GM21825 (cell line): ENCODE measurements around the gene ODF2L.
A peak's percentile ranks its signal among the peaks of the same experiment; 100 is the strongest.
"Not testable (repeated sequence)": the region's sequence is repeated elsewhere in the genome, so short reads cannot be mapped to it uniquely, and the experiment has no call there.

ENCODE experiments used
- ATAC-seq: cut with Tn5 transposase; IDR thresholded peaks from one replicate; pipeline ENCODE4 v1.9.1; 2021; ENCODE audit warnings: mild to moderate bottlenecking, moderate library complexity; ENCODE audit not compliant: unreplicated experiment

ODF2L gene

DNA sequence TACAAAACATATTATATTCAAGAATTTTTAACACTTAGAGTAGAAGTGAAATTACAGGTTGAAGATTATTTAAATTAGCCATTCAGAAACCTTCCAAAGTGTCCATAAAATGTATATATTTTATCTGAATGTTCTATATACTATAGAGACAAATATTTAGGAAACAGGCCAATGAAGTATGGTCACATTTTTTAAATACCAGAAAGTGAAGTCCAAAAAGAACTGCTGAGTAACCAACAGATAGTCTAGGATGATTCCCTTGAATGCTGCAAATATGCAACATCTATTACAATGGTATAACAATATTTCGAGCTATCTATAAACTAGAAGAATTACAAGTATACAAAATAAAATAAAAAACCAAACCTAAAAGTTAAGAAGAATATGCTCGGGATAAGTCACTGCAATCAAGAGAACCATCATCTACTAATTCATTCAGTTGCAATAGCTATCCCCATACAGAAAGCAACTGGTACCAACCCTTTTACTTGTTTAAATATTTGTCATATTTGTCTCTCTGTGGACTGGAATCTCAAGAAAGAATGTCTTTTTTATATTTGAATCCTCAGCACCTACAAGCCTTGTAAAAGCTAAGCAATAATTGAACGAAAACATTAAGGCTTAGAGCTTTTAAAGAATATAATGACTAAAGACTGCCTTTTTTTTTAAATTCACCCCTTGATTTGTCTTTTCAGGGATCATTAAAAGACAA lies 8.1 kb downstream of the ODF2L start:
- ATAC-seq, result no peak

DNA sequence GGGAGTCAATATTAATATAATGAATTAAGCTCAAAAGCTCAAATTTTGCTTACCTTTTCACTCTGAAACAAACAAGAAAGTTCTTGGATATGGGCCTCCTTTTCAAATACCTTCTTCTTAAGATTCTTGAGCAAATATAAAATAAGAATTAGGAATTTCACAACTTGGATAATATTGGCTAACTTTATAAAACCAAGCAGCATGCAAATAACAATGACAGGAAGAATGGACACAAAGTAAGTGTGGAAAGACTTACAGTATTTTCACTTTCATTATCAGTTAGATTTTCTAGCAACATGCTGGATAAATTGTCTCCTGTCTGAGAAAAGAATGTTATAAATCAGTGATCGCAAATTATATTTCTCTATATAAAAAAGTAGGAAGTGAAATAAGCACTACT lies 13.2 kb downstream of the ODF2L start:
- ATAC-seq, result peak; percentile 66

DNA sequence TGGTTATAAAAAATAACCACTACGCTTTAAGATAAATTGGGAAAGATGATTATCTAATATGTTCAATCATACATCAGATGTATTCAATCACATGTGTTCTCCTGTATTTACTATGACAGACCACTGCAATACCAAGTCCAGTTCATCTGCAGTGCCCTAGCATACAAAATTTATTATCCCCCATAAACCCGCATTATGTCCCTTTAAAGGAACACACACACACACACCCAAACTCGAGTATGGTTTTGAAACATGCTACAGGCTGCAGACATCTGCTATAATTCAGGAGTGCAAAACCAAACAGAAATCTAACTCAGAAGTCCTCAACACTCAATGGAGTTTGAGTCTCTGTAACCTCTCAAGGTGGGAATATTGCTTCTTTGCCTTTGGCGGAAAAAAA lies 14.9 kb downstream of the ODF2L start:
- no peak for ATAC-seq

DNA sequence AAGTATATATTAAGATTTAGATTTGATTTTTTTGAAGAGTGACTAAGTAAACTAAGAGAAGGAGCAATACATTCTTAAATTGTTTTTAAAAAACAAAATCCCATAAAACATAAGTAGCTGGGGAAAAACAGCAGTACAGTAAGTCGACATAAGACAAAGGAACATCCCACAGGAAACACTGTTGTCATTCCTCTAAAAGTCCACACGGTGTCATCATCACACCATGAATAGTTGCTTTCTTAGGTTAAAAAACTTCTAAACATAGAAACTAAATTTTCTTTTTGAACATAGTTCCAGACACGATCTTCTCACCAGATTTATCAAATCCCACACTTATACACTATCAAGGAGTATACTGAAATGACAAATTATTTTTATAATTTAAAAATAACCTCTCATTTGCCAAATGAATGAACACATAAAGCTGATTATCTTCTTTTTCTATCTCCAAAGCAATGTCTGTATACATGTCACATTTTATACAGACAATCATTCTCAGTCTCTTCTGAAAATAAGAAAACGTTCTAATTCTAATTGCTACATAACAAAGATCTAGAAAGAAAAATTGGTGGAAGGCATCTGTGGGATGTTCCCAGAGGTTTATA lies 15.8 kb downstream of the ODF2L start:
- peak; percentile 72 for ATAC-seq

DNA sequence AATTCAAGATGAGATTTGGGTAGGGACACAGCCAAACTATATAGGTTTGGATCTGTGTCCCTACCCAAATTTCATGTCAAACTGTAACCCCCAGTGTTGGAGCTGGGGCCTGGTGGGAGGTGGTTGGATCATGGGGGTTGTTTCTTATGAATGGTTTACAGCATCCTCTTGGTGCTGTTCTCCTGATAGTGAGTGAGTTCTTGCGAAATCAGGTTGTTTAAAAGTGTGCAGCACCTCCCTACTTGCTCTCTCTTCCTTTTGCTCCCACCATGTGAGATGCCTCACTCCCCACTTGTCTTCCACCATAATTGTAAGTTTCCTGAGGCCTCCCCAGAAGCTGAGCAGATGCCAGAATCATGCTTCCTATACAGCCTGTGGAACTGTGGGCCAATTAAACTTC lies 17.3 kb downstream of the ODF2L start:
- no peak for ATAC-seq

DNA sequence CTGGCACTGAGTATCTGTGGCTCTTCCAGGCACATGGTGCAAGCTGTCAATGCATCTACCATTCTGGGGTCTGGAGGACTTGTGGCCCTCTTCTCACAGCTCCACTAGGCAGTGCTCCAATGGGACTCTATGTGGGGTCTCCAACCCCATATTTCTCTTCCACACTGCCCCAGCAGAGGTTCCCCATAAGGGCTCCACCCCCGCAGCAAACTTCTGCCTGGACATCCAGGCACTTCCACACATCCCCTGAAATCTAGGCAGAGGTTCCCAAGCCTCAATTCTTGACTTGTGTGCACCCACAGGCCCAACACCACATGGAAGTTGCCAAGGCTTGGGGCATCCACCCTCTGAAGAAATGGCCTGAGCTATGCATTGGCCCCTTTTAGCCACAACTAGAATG lies 18.8 kb downstream of the ODF2L start:
- ATAC-seq, result no peak

DNA sequence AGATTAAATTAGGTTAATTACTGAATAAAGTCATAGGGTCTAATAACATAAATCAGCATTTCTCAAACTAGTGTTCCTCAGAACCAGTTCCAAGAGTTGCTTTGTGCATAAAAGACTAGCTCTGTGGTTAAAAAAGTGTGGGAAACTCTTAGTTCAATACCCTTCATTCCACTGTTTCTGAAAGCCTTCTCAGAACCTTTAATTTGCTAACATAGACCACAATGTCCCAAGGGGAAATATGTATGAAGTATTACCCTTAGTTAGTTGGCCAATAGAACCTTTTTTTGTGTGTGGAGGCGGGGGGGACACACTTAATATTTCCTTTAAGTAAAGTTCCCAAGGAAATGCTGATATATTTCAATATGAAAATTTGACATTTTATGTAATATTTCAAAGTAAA lies 20.4 kb downstream of the ODF2L start:
- ATAC-seq, result no peak

DNA sequence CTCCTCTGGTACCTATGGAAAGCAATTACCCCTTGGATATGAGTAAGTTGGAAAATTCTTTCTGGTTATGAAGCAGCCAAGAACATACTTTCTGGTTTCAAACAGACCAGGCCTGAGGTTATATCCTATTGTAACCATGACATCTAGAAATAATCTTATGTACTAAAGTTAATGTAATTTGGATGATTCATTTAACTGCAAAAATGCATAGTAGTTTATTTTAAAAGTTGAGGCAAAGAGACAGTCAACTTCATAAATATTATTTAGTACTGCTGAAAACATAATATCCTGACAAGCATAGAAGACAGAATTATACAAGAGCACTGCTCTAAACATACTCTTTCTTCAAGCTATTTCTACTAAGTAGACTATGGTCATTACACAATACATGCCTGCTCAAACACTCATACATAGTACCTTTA lies 25.5 kb downstream of the ODF2L start:
- ATAC-seq, result no peak

DNA sequence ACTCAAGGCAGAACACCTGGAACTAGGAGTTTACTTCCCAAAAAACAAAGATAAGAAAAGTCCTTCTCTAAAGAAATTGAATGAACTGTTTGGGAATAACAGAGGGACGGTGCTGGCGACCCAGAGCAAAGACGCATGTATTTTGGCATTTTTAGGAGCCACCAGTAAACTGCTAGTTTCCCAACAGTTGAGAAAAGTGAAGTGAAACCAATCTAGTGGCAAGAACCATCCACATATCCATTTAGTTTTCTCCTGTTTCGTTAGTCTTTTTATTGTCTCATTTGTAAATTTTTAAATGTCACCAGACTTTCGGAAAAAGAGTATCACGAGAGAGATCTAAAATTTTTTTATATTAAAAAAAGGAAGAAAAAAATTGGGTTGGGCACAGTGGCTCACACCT lies 30.2 kb downstream of the ODF2L start:
- no peak for ATAC-seq

DNA sequence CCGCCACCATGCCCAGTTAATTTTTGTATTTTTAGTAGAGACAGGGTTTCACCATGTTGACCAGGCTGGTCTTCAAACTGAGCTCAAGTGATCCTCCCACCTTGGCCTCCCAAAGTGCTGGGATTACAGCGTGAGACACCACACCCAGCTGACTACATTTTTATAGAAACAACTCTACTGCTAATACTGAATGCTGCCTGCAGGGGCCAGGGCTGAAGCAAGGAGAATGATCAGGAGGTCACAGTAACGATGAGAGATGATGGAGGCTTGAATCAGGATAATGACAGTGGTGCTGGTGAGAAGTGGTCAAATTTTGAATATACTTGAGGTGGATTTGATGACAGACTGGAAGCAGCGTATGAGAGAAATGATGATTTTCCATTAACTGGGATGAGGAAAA lies 33.3 kb downstream of the ODF2L start:
- ATAC-seq, result no peak

DNA sequence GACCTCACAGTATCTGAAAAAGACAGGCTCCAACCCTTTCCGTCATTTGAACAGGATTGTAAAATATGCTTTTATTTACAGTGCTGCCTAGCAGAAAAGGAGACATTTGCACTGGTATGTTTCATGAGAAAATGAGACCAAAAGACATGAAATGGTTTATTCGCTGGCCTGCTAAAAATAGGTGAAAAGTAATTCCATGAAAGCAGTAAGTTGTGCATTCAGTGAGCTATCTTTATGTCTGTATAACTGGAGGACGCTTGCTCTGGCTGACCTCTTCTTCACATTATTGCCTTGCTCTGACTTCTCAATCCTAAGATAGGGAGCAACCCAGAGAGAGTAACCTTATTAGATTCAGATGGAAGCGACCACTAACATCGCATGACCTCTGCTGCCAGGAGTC lies 38.3 kb downstream of the ODF2L start:
- no peak for ATAC-seq

DNA sequence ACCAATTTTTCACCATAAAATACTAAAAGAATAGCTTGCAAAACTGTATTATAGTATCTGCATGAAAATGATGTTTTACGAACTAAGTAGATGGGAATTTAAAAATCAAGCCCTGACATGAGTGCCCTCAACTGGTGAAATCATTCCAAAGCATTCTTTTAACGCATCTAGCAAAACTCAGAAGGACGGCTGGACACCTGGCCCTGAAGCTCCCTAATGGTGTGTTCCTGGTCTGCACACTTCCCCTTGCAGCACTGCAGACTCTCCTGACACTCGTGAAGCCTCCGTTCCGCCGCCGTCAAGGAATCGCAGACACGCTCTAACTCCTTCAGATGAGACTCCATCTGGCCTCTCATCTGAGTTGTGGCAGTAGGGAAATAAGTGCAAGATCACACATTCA lies 39.9 kb downstream of the ODF2L start:
- ATAC-seq, result no peak

DNA sequence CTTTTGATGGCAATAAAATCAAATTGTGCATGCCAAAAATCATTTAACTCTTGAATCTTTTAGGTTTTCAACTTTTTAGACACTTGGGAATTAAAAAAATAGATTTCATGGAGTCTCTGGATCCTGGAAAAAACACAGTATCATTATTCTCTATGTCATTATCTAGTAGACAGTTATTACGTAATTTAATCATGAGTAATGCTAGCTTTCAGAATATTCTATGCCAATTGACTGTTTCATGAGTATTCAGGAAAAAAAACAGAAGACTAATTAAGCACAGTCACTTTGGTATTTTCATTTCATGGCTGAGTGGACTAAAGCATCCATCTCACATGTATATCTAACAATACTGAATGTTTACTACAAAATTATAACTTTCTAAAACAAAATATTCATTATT lies 44.0 kb downstream of the ODF2L start:
- no peak for ATAC-seq

DNA sequence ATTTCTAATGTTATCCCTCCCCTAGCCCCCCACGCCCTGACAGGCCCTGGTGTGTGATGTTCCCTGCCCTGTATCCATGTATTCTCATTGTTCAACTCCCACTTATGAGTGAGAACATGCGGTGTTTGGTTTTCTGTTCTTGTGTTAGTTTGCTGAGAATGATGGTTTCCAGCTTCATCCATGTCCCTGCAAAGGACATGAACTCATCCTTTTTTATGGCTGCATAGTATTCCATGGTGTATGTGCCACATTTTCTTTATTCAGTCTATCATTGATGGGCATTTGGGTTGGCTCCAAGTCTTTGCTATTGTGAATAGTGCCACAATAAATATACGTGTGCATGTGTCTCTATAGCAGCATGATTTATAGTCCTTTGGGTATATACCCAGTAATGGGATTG lies 45.9 kb downstream of the ODF2L start:
- not testable (repeated sequence) for ATAC-seq

DNA sequence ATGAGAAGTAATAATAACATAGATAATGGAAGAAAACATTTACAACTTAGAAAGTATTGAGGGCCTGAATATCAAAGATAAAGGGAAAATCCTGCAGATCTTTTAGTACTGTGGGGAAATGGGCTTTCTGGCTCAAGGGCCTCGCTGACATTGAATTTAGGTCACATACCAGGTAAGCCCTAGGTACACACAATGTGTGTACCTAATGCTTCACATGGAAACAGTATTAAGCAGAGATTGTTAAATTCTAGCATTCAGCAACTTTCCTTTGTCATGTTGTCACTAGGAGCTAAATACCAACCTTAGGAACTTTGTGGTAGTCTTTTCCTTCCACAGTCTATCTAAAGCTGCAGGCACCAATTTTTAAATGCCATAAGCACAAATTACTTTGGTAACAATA lies 49.7 kb downstream of the ODF2L start:
- ATAC-seq, result no peak

DNA sequence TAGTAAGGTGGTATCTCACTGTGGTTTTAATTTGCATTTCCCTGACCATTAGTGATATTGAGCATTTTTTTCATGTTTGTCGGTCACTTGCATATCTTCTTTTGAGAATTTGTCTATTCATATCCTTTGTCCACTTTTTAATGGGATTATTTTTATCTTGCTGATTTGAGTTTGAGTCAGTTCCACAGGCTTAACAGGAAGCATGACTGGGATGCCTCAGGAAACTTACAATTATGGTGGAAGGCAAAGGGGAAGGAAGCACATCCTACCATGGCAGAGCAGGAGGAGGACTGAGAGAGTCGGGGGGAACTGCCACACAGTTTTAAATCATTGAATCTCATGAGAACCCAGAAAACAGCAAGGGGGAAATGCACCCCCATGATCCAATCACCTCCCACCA lies 51.1 kb downstream of the ODF2L start:
- no peak for ATAC-seq

DNA sequence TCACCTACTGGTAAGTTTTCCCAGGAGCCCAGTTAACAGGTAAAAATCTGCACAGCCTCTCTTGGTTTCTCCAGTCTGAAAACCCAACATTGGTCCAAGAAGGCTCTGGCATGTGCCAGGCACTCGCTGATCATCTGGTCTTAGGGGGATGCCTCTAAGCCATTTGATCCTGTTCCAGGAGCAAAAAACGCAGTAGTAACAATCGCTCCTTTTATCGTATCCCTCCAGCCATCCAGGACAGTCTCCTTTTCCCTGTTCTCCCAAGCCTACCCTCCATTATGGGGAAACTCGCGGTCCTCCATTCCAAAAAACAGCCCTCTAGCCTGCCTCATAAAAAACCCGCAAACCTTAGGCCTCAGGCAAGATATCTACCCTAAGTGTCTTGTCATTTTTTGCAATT lies 56.2 kb downstream of the ODF2L start:
- no peak for ATAC-seq

DNA sequence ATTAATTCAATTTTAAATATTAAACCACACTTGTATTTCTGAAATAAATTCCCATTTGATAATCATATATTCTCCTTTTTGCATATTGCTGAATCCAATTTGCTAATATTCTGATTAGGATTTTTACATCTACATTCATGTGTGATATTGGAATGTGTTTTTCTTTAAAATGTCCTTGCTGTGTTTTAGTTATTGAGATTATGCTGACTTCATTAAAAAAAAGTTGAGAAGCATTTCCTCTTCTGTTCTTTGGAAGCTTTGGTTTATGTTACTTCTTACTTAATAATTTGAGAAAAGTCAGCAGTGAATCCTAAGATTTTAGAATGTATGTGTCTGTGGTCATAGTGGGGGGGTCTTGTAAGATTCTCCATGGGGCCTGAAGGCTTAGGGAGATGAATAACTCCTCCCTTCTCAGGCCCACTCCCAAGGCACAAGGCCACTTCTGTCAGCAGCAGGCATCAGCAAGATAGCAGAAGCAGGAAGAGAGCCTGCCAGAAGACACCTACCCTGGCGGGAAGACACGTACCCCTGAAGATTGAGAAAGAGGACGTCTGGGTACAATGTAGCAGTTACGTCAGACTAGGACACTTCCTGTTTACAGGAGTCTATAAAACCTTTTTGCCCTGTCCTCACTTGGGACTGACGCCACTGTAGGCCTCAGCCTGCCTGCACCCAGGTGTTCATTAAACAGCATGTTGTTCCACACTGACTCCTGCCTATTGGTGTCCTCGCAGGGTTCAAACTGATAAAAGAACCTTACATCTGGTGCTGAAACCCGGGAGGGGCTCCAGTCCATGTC lies 56.9 kb downstream of the ODF2L start:
- ATAC-seq, result no peak

DNA sequence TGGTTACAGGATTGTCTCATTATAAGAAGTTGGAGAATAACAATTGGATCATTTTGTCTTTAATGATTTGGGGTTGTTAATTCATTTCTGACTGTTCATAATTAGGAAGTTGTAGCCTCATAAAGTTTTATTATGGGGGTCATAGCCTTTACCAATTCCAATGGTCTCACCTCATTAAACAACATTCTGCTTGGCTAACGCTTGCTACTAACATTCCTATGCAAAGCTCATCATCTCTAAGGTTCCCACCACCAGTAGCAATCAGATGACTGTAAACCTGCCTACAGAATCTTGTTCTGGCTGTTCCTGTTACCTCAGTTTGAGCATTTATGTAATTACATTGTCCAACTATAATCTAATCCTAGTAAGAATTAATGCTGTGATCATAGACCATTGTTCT lies 60.2 kb downstream of the ODF2L start:
- ATAC-seq, result no peak

DNA sequence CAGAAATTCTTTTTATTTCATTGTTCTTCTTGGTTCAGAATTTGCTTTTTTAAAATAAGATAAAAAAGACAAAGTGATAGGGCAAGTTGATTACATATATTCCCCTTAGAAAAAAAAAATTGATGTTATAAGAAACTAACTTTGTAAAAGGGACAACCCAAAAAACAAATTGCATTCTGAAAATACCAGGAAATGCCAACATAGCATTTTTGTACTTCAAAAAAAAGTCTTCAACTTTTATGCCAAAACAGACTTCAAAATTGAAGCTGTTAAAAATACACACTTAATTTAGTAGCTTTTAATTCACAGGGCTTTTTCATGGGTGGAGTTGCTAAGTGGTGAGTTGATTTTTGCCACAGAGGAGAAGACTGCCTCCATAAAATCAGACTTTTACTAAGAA lies 70.9 kb downstream of the ODF2L start:
- ATAC-seq, result no peak

DNA sequence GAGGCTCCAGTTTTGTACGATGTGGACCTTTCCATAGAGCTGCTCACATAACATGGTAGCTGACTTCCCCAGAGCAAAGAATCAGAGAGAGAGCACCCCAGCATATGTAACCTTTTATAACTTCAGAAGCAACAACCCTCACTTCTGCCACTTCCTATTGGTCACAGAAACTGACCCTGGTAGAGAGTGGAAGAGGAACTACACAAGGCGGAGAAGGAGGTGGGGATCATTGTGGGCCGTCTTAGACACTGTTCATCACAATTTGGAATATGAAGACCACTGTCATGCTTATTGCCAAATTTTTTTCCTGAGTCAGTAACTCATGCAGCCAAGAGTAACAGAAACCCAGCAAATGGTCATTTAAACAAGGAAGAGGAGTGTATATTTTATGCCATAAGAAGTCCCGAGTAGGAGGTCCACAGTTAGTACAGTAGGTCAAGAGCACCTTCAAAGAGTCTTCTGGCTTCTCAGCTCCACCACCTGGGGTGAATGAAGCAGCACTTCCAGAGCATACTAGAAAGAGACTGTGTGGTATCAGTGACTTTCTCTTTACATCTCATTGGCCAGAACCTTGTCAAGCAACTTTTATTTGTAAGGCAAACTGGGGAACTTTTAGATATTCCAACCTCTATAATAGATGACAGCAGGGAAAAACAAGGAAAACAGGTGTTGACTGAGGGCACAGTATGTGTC lies 71.8 kb downstream of the ODF2L start:
- ATAC-seq, result no peak

DNA sequence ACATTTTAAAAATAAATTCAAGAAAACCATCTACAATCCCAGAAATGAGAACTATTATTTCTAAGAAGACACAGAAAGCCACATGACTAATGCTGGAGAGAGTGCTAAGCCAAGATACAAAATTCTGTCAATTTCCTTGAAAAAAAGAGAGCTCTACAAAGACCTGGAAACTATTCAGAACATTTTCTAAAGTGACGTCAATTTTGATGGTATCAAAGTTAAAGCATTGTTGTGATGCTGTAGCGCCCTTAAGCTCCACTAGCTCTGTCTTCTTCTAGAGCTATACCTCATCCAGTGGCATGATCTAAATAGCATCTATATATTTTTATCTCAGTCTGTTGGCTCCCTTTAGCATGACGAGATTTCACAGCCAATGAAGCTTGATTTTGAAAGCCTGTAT lies 73.9 kb downstream of the ODF2L start:
- ATAC-seq, result no peak
